Measurements from ENCODE around the gene ZNF501. TPM values are rescaled to one million over a fixed set of nuclear protein-coding genes. Genes with fewer than 3 reads are reported as not detected.
A peak's percentile ranks its signal among the peaks of the same experiment; 100 is the strongest.

The ZNF501 gene
- not detected for total RNA-seq

DNA sequence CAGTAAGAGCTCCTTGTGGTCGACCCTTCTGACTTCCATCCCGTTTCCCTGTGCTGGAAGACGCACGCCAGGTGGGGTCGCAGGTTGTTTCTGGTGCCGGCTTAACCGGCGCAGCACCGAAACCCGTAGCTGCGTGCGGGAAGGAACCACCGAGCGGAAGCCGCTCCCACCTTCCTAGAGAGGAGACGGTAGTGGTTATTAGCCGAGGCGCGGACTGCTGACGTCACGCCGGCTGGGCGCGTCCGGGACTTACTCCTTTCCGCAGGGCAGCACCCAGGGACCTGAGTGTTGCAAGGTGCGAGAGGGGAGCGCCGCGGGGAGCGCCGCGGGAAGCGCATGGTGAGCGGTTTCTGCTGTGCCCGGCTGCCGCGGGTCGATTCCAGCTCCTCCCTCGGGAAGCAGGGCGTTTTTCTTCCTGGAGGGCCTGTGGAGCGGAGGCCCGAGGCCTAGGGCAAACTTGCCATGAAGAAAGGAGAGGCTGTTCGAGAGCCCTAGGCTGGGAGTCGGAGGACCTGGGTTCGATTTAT is at the start of gene ZNF501:
TSS of gene ZNF501 (plus strand) at position 252 of the 527 bp plus-strand sequence. CDS start 4,787 bp downstream, outside the sequence.
- TF ChIP-seq, protein P1, sequence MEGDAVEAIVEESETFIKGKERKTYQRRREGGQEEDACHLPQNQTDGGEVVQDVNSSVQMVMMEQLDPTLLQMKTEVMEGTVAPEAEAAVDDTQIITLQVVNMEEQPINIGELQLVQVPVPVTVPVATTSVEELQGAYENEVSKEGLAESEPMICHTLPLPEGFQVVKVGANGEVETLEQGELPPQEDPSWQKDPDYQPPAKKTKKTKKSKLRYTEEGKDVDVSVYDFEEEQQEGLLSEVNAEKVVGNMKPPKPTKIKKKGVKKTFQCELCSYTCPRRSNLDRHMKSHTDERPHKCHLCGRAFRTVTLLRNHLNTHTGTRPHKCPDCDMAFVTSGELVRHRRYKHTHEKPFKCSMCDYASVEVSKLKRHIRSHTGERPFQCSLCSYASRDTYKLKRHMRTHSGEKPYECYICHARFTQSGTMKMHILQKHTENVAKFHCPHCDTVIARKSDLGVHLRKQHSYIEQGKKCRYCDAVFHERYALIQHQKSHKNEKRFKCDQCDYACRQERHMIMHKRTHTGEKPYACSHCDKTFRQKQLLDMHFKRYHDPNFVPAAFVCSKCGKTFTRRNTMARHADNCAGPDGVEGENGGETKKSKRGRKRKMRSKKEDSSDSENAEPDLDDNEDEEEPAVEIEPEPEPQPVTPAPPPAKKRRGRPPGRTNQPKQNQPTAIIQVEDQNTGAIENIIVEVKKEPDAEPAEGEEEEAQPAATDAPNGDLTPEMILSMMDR (IDR thresholded peaks at IDR 0.05) = no peak
- peaks cover 21 to 35% of the 10 kb centered on the region in 2 donors for H3K36me3 ChIP-seq
- peak; percentile 63 to 96 for DNase-seq (ENCODE audit: low spot score in 2 of 2)
- H3K27me3 ChIP-seq = no peaks in the 10 kb centered on the region
- peaks cover 50 to 77% of the 10 kb centered on the region in 2 donors for H3K9me3 ChIP-seq
- no peaks in the 10 kb centered on the region for H3K4me1 ChIP-seq
- H3K4me3 ChIP-seq = peak within 1 kb of the TSS; percentile 55 to 69
- peak within 1 kb of the TSS; percentile 29 to 47 for H3K27ac ChIP-seq
- intact Hi-C loops (cut with DNase I) = loop anchor here (1.0 to 2.0 kb wide), 2 partner anchors 17 to 31 kb away; partner anchors contain the start of genes KIAA1143, KIF15 and ZNF502

DNA sequence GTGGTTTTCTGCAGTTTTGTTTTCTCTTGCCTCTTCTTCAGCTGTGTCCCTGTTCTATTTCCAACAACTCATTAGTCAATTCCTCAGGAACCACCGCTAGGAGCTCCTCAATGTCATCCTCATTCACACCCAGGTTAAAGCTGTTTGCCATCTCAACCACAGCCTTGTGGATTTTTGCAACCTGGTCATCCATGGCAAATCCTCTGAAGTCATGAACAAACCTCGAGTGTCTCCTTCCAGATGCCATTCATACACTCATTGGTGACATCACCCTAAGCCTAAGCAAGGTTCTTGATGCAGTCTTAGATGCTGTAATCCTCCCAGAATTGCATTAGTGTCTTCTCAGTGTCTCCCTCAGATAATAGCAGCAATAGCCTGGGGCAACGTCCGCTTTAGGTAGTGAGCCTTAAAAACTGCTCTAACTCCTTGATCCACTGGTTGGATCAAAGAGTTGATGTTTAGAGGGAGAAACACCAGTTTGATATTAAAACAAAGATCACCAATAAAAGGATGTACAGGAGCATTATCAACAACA is 48.4 kb upstream of the ZNF501 start:
- no peak overlapping the region for H3K27ac ChIP-seq
- peaks cover 7 to 51% of the 10 kb centered on the region in 2 donors for H3K9me3 ChIP-seq
- DNase-seq (ENCODE audit: low spot score in 2 of 2) = no peak
- H3K36me3 ChIP-seq = peaks cover 0 to 9% of the 10 kb centered on the region in 2 donors
- H3K27me3 ChIP-seq = no peaks in the 10 kb centered on the region
- peaks cover 0 to 3% of the 10 kb centered on the region in 2 donors for H3K4me1 ChIP-seq
- H3K4me3 ChIP-seq = no peak overlapping the region
- TF ChIP-seq, protein P1 (IDR thresholded peaks at IDR 0.05) = no peak
- intact Hi-C loops (cut with DNase I) = no loop called here

DNA sequence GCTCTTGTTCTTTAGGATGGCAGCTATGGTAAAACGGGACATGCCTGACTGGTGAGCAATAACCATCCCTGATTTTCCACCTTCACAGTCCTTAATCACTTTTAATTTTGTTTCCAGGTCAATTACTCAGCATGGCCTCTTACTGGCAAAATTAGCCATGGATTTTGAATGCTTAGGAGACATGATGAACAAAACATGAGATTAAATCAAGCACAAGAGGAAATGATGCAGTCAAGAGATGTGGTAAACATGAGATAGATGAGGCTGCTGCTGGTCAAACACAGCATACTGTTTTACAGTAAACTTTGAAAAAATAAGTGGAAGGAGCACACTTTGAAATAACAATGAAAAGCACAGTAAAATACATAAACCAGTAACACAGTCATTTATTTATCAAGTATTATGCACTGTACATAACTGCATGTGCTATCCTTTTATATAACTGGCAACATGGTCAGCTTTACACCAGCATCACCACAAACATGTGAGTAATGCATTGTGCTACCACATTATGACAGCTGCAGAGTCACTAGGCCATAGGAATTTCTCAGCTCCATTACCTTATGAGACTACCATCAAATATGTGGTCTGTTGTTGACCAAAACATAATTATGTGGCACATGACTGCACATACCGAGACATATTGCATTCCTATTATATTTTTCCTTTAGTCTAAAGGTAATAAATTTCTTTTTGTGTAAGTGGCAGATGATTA is 47.1 kb upstream of the ZNF501 start:
- Histone ChIP-seq H3K36me3 (peaks cover 0 to 9% of the 10 kb centered on the region in 2 donors), H3K4me3 (no peak overlapping the region), H3K4me1 (peaks cover 0 to 3% of the 10 kb centered on the region in 2 donors), H3K9me3 (peaks cover 7 to 46% of the 10 kb centered on the region in 2 donors), H3K27me3 (no peaks in the 10 kb centered on the region), H3K27ac (no peak overlapping the region)
- intact Hi-C loops (cut with DNase I) = no loop called here
- TF ChIP-seq, protein P1 (IDR thresholded peaks at IDR 0.05) = no peak
- DNase-seq (ENCODE audit: low spot score in 2 of 2) = no peak

DNA sequence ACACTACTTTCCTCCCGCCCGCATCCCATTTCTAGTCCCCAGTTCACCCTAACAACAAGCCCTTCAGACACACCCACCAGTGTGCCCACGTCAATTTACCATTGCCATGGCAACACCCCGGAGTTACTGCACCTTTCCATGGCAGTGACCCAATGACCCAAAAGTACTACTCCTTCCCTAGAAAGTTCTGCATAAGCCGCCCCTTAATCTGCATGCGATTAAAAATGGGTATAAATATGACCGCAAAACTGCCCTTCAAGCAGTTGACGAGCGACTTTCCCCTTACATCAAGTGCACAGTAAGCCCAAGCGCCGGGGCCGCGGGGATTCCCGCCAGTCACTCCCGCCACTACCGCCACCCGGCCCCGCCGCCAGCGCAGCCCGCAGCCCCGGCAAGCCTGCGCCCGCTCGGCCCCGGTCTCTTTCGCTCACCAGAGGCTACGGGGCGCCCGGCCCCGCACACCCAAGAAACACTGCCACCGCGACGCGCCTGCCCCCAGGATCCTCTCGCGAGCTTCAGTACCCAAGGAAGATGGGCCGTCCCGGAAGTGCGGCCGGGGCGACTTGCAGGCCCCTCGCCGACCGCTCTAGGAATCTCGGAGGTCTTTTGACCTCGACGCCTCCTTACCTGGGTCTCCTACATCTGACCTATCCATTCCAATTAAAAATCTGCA is 44.2 kb upstream of the ZNF501 start:
- H3K27me3 ChIP-seq = no peaks in the 10 kb centered on the region
- H3K4me1 ChIP-seq = peaks cover 0 to 3% of the 10 kb centered on the region in 2 donors
- peak in 1 of 2 donors; percentile 73 for DNase-seq (ENCODE audit: low spot score in 2 of 2)
- peaks cover 5 to 18% of the 10 kb centered on the region in 2 donors for H3K9me3 ChIP-seq
- intact Hi-C loops (cut with DNase I) = no loop called here
- H3K27ac ChIP-seq = peak overlapping the region in 1 of 2 donors; percentile 9
- peaks cover 0 to 9% of the 10 kb centered on the region in 2 donors for H3K36me3 ChIP-seq
- peak overlapping the region; percentile 49 to 90 for H3K4me3 ChIP-seq
- TF ChIP-seq, protein P1 (IDR thresholded peaks at IDR 0.05) = no peak

DNA sequence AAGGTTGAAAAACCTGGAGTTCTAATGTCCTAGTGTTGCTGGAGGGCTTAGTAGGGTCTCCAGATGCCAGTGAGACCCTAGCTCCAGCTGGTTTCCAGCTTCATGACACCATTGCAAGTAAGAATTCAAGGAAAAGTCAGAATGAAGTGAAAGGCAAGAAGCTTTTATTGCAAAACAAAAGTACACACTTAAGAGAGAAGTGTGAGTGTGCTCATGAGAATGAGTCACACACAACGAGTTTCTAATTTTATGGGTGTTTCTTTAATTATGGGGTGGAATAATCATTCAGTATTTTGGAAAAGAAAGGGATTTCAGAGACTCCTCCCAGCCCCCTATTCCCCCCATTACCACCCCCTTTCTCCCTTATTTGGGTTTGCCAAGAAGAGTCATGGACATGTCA is 41.5 kb upstream of the ZNF501 start:
- TF ChIP-seq, protein P1 (IDR thresholded peaks at IDR 0.05) = no peak
- no peaks in the 10 kb centered on the region for H3K27me3 ChIP-seq
- intact Hi-C loops (cut with DNase I) = no loop called here

More for the DNA sequence above, 41.5 kb upstream of the ZNF501 start:
- Histone ChIP-seq H3K4me3 (no peak overlapping the region), H3K9me3 (no peaks in the 10 kb centered on the region), H3K27ac (no peak overlapping the region), H3K4me1 (peaks cover 0 to 3% of the 10 kb centered on the region in 2 donors), H3K36me3 (peaks cover 0 to 3% of the 10 kb centered on the region in 2 donors)
- DNase-seq (ENCODE audit: low spot score in 2 of 2) = no peak

All from ascending aorta (tissue), 2 donors.